CD4-positive, alpha-beta T cell (primary cell): ENCODE results near the gene PIGH. TPM values are rescaled to one million over a fixed set of nuclear protein-coding genes. Genes with fewer than 3 reads are reported as not detected.

Experiments used
- ATAC-seq: fragments of 200-7000 bp; cut with Tn5 transposase; one replicate; pipeline ENCODE4 v1.10.0; 2022; ENCODE audit warnings: mild to moderate bottlenecking; ENCODE audit not compliant: poor library complexity
- CTCF ChIA-PET: fragments of 350-600 bp; sonication (Branson Sonifier 250); formaldehyde crosslinking; loops from one replicate; lab custom pipeline; 2021; ENCODE audit warnings: antibody characterized with exemption, inconsistent platforms; lab: Charles Lee
- POLR2A ChIA-PET: fragments of 350-600 bp; sonication (Branson Sonifier 250); formaldehyde crosslinking; loops from one replicate; lab custom pipeline; 2021; ENCODE audit warnings: antibody characterized with exemption, inconsistent platforms; lab: Charles Lee
- DNase-seq, 14 experiments: peaks; one replicate each; pipeline ENCODE4 v3.0.0-alpha.2; 2013 to 2020; ENCODE audit warnings: mixed read lengths in 2 of 14
- H3K27ac ChIP-seq, 2 donors: one replicate each; pipeline versions ENCODE4 v1.5.1 to v1.7.0; 2013; ENCODE audit warnings: low read length in 2 of 2, low read depth in 1 of 2, mild to moderate bottlenecking in 1 of 2
- H3K27me3 ChIP-seq, 2 experiments: 1 replicate in 1 of 2; 2 replicates in 1 of 2; pipeline versions ENCODE4 v1.6.1 to v1.7.0; 2013; ENCODE audit warnings: low read length in 2 of 2, control low read depth in 1 of 2, mild to moderate bottlenecking in 1 of 2, moderate library complexity in 1 of 2; ENCODE audit not compliant: insufficient read depth in 2 of 2, control insufficient read depth in 1 of 2
- H3K36me3 ChIP-seq: one replicate; pipeline ENCODE4 v1.6.1; 2013; ENCODE audit warnings: low read length, control low read depth; ENCODE audit not compliant: insufficient read depth
- H3K4me1 ChIP-seq: one replicate; pipeline ENCODE4 v1.6.1; 2013; ENCODE audit warnings: low read length, control low read depth; ENCODE audit not compliant: insufficient read depth
- H3K4me3 ChIP-seq: one replicate; pipeline ENCODE4 v1.5.1; 2013; ENCODE audit warnings: mild to moderate bottlenecking, low read length, moderate library complexity
- H3K9me3 ChIP-seq, 2 experiments: 1 replicate in 1 of 2; 2 replicates in 1 of 2; pipeline versions ENCODE4 v1.6.1 to v1.7.0; 2013; ENCODE audit warnings: low read length in 2 of 2, mild to moderate bottlenecking in 2 of 2, control low read depth in 1 of 2, moderate library complexity in 1 of 2; ENCODE audit not compliant: control insufficient read depth in 1 of 2, insufficient read depth in 1 of 2
- H3K27ac Mint-ChIP-seq: one replicate; pipeline ENCODE4 v1.8.0; 2020; ENCODE audit warnings: mixed read lengths
- H3K27me3 Mint-ChIP-seq: one replicate; pipeline ENCODE4 v1.8.0; 2021; ENCODE audit warnings: mixed read lengths
- H3K36me3 Mint-ChIP-seq: one replicate; pipeline ENCODE4 v1.8.0; 2021; ENCODE audit warnings: low read depth, mixed read lengths
- H3K4me1 Mint-ChIP-seq: one replicate; pipeline ENCODE4 v1.8.0; 2021; ENCODE audit warnings: low read depth, mixed read lengths
- H3K4me3 Mint-ChIP-seq: one replicate; pipeline ENCODE4 v1.8.0; 2020; ENCODE audit warnings: mild to moderate bottlenecking, mixed read lengths
- H3K9me3 Mint-ChIP-seq: one replicate; pipeline ENCODE4 v1.8.0; 2020; ENCODE audit warnings: mixed read lengths
- intact Hi-C, 2 experiments: fragments of 100-400 bp; cut with DNase I in 1 of 2; cut with micrococcal nuclease in 1 of 2; formaldehyde crosslinking; loops; one replicate each; pipeline versions ENCODE4 v1.15.1 to v1.9.0; 2023 to 2025; cut with DNase I, micrococcal nuclease
- polyA plus RNA-seq, 2 donors: library from polyadenylated mRNA; unstranded; fragments of 120-200 nt; gene quantifications; one replicate each; pipeline ENCODE4 v1.2.1, GENCODE V29; 2013
- total RNA-seq, 174 experiments: library from RNA in 2 of 174; stranded (reverse) in 2 of 174; gene quantifications; one replicate each; pipeline ENCODE4 v1.2.3 and lab custom pipeline; 2021 to 2026
- TF ChIP-seq, protein P1 (sequence below): fragments of 200-600 bp; IDR thresholded peaks from one replicate; pipeline ENCODE4 v1.8.0; 2022; ENCODE audit warnings: antibody characterized with exemption, mild to moderate bottlenecking

Gene PIGH, protein sequence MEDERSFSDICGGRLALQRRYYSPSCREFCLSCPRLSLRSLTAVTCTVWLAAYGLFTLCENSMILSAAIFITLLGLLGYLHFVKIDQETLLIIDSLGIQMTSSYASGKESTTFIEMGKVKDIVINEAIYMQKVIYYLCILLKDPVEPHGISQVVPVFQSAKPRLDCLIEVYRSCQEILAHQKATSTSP
- 10 to 100 TPM; 66.0 to 69.7 TPM for total RNA-seq
- 28.6 TPM for polyA plus RNA-seq (2013, experiment 1 of 2)
- polyA plus RNA-seq (2013, experiment 2 of 2): 31.0 TPM
- 16.9 to 46.3 (median 26.8) reads per million in 172 experiments for total RNA-seq (lab: John Stamatoyannopoulos, UW)

DNA sequence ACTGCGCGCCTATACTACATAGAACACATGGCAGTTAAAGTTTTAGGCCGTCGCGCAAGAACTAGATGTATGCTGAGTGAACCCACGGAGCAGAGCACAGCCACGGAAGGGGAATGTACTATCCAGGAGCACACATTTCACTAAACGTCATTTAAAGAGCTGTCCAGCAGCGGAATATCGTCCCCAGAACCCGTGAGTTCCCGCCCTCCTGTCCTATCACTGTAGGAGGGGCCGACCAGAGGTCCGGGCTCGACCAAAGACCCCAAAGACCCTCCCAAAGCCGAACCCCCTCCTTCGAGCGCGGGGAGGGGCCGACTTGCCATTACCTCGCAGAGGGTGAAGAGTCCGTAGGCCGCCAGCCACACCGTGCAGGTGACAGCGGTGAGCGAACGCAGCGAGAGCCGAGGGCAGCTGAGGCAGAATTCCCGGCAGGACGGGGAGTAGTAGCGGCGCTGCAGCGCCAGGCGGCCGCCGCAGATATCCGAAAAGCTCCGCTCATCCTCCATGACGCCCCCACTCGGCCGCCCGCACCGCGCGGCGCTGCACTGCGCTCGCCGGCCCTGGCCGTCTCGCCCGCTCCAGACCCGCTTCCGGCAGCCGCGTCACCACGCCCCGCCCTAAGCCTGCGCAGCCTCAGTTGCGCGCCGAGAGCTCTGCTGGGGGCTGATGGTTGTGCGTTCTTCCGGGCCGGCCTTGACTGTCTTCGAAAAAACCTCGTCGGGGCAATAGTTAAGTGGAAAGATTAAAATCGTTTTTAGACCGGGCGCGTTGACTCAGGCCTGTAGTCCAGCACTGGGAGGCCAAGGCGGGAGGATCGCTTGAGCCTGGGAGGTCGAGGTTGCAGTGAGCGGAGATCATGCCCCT, at the start of gene PIGH:
TSS of gene PIGH (minus strand) at position 571 of the 864 bp plus-strand sequence. CDS start at position 506, 65 bp downstream.
- H3K4me1 Mint-ChIP-seq: peaks cover 49% of the 10 kb centered on the region
- TF ChIP-seq, protein P1, sequence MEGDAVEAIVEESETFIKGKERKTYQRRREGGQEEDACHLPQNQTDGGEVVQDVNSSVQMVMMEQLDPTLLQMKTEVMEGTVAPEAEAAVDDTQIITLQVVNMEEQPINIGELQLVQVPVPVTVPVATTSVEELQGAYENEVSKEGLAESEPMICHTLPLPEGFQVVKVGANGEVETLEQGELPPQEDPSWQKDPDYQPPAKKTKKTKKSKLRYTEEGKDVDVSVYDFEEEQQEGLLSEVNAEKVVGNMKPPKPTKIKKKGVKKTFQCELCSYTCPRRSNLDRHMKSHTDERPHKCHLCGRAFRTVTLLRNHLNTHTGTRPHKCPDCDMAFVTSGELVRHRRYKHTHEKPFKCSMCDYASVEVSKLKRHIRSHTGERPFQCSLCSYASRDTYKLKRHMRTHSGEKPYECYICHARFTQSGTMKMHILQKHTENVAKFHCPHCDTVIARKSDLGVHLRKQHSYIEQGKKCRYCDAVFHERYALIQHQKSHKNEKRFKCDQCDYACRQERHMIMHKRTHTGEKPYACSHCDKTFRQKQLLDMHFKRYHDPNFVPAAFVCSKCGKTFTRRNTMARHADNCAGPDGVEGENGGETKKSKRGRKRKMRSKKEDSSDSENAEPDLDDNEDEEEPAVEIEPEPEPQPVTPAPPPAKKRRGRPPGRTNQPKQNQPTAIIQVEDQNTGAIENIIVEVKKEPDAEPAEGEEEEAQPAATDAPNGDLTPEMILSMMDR: peak; percentile 75

DNA sequence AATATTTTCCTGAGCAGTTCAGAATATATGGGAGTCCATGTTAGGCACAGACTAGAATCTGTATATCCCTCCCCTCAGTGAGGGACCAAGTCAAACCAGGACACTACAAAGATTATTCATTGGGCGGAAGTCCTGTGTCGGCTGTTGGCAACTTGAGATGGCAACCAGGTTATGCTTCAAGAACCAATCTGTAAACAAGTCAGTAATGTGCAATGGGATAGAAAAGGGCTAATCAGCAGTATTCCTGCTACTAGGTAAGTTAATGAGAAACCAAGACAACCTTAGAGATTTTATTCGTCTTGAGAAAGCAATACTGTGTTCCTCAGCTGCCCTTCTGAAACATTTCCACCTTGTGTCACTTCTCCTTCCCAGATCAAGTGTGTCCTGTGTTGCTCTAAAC, 46.1 kb upstream of the PIGH start:
- Mint-ChIP-seq H3K9me3 (no peaks in the 10 kb centered on the region), H3K27ac (no peak overlapping the region), H3K36me3 (peaks cover 54% of the 10 kb centered on the region), H3K4me1 (peaks cover 4% of the 10 kb centered on the region), H3K4me3 (no peak overlapping the region), H3K27me3 (no peaks in the 10 kb centered on the region)
- ChIA-PET POLR2A (no interaction called here), CTCF (no interaction called here)
- Histone ChIP-seq H3K36me3 (peaks cover 39% of the 10 kb centered on the region), H3K4me1 (no peaks in the 10 kb centered on the region), H3K4me3 (no peak overlapping the region), H3K9me3 (no peaks in the 10 kb centered on the region), H3K27me3 (no peaks in the 10 kb centered on the region), H3K27ac (no peak overlapping the region)
- no peak for DNase-seq
- ATAC-seq: no peak
- intact Hi-C loops: no loop called here
- TF ChIP-seq, protein P1: no peak

More for the DNA sequence above, at the start of gene PIGH:
- ATAC-seq (peak; percentile 95), DNase-seq (peak; percentile 87 to 97 (median 94))
- ChIA-PET CTCF (interaction anchor here (0.7 to 3.2 kb wide), 19 partner anchors 9 to 240 kb away, joined by 3 to 18 read pairs (median 5); partner anchors contain the start of genes ARG2, ATP6V1D, RDH11 and VTI1B), POLR2A (interaction anchor here (0.6 to 2.3 kb wide), 24 partner anchors 9 to 1553 kb away, joined by 3 to 29 read pairs (median 4); partner anchors contain the start of genes ARG2, ATP6V1D, DCAF5 and PLEKHH1)
- H3K36me3 Mint-ChIP-seq: peaks cover 14% of the 10 kb centered on the region
- intact Hi-C loops: loop anchor here (1.0 to 5.0 kb wide), 6 partner anchors 67 to 238 kb away; partner anchors contain the start of genes RDH11 (in 2 of the 2), EIF2S1 (in 1 of the 2), RAD51B (in 1 of the 2) and VTI1B (in 1 of the 2)
- Histone ChIP-seq H3K27me3 (no peaks in the 10 kb centered on the region), H3K9me3 (peaks cover 0 to 5% of the 10 kb centered on the region in 2 experiments), H3K27ac (peak within 1 kb of the TSS; percentile 56 to 83), H3K36me3 (peaks cover 6% of the 10 kb centered on the region), H3K4me1 (peaks cover 24% of the 10 kb centered on the region), H3K4me3 (peak within 1 kb of the TSS; percentile 98)
- H3K27me3 Mint-ChIP-seq: no peaks in the 10 kb centered on the region
- H3K9me3 Mint-ChIP-seq: no peaks in the 10 kb centered on the region
- H3K27ac Mint-ChIP-seq: peak within 1 kb of the TSS; percentile 82
- H3K4me3 Mint-ChIP-seq: peak within 1 kb of the TSS; percentile 92

DNA sequence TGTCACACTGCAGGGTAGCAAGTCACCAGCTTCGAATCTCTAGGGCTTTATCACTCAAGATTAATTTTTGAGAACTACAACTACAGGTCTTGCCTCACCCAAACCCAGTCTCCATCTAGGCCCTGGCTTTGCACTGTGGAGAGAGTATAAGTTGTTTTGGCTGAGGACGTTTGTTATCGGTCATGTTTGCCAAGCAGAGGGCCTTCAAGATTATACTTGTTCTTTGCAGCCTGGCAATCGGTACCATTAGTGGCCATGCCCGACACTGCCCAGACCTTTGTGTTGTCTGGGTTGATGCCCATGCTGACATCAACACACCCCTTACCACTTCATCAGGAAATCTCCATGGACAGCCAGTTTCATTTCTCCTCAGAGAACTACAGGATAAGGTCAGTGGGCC, 45.3 kb upstream of the PIGH start:
- CTCF ChIA-PET: no interaction called here

More for the DNA sequence above, 45.3 kb upstream of the PIGH start:
- no peaks in the 10 kb centered on the region for H3K9me3 Mint-ChIP-seq
- H3K27me3 Mint-ChIP-seq: no peaks in the 10 kb centered on the region
- Histone ChIP-seq H3K4me3 (no peak overlapping the region), H3K27me3 (no peaks in the 10 kb centered on the region), H3K4me1 (no peaks in the 10 kb centered on the region), H3K9me3 (no peaks in the 10 kb centered on the region), H3K27ac (no peak overlapping the region), H3K36me3 (peaks cover 32% of the 10 kb centered on the region)
- H3K4me3 Mint-ChIP-seq: no peak overlapping the region
- H3K36me3 Mint-ChIP-seq: peaks cover 47% of the 10 kb centered on the region
- ATAC-seq: no peak
- POLR2A ChIA-PET: no interaction called here
- TF ChIP-seq, protein P1: no peak
- intact Hi-C loops: no loop called here
- H3K4me1 Mint-ChIP-seq: peaks cover 4% of the 10 kb centered on the region
- H3K27ac Mint-ChIP-seq: no peak overlapping the region
- no peak for DNase-seq
